Esophagus muscularis mucosa (tissue), 4 donors: Measurements from ENCODE around the gene BLCAP. TPM values are rescaled to one million over a fixed set of nuclear protein-coding genes. Genes with fewer than 3 reads are reported as not detected.
"Not testable (repeated sequence)": the region's sequence is repeated elsewhere in the genome, so short reads cannot be mapped to it uniquely, and the experiment has no call there.

Experiments
- DNase-seq: peaks from one replicate; pipeline ENCODE4 v3.0.0-alpha.2; 2017; ENCODE audit errors: extremely low spot score
- H3K27ac ChIP-seq, 4 donors: fragments of 200-600 bp; sonication (generic); replicated peaks in 1 of 4; 1 replicate in 3 of 4; 2 replicates in 1 of 4; pipeline ENCODE4 v1.5.1; 2016 to 2019; ENCODE audit warnings: mild to moderate bottlenecking in 1 of 4
- H3K27me3 ChIP-seq, 4 donors: fragments of 200-600 bp; sonication (generic); one replicate each; pipeline versions ENCODE4 v1.5.1 to v1.6.0; 2016 to 2019
- H3K36me3 ChIP-seq, 4 donors: fragments of 200-600 bp; sonication (generic); one replicate each; pipeline ENCODE4 v1.5.1; 2016 to 2019
- H3K4me1 ChIP-seq, 4 donors: fragments of 200-600 bp; sonication (generic); one replicate each; pipeline ENCODE4 v1.5.1; 2016 to 2019
- H3K4me3 ChIP-seq, 4 donors: fragments of 200-600 bp; sonication (generic); 1 replicate in 2 of 4; 2 replicates in 2 of 4; pipeline ENCODE4 v1.5.1; 2016 to 2019; ENCODE audit warnings: mild to moderate bottlenecking in 4 of 4, moderate library complexity in 1 of 4
- H3K9me3 ChIP-seq, 4 donors: fragments of 200-600 bp; sonication (generic); 1 replicate in 3 of 4; 2 replicates in 1 of 4; pipeline ENCODE4 v1.5.1; 2016 to 2019
- CTCF ChIP-seq, 3 experiments: fragments of 200-600 bp in 2 of 3; fragments of 450-650 bp in 1 of 3; sonication (generic) in 2 of 3; IDR thresholded peaks; one replicate each; pipeline ENCODE4 v1.5.1; 2017 to 2019; ENCODE audit warnings: antibody characterized with exemption in 3 of 3, mild to moderate bottlenecking in 2 of 3, moderate library complexity in 1 of 3
- EP300 ChIP-seq: sonication (generic); formaldehyde crosslinking; IDR thresholded peaks from one replicate; pipeline ENCODE4 v1.6.1; 2017; ENCODE audit warnings: antibody characterized with exemption
- POLR2A ChIP-seq: fragments of 450-650 bp; IDR thresholded peaks from one replicate; pipeline ENCODE4 v1.6.1; 2017; ENCODE audit warnings: antibody characterized with exemption, moderate library complexity, mild to moderate bottlenecking, low read depth
- POLR2AphosphoS5 ChIP-seq, 2 donors: sonication (generic); formaldehyde crosslinking; IDR thresholded peaks; one replicate each; pipeline ENCODE4 v1.6.1; 2017; ENCODE audit warnings: antibody characterized with exemption in 2 of 2
- WGBS: methylation state at CpG from one replicate; pipeline ENCODE4 v1.1.5; 2018; 5-methylcytosine and 5-hydroxymethylcytosine counted together
- intact Hi-C: fragments of 100-400 bp; cut with DNase I; formaldehyde crosslinking; loops from one replicate; pipeline ENCODE4 v1.15.1; 2023
- total RNA-seq, 4 donors: library from RNA; depleted of rRNA; stranded (reverse); fragments of >200 nt; gene quantifications; one replicate each; pipeline versions ENCODE4 v1.1.0 to v1.2.1, GENCODE V29; 2016

The BLCAP gene
- total RNA-seq, 4 donors from 2014 or later, result 41.9 to 59.6 (median 50.9) TPM

GRCh38 chr20:37494301-37494700 is 33.4 kb downstream of the BLCAP start:
- intact Hi-C loops, result no loop called here
- WGBS, result 90% methylated on average over 8 of the region's 8 CpGs

DNA sequence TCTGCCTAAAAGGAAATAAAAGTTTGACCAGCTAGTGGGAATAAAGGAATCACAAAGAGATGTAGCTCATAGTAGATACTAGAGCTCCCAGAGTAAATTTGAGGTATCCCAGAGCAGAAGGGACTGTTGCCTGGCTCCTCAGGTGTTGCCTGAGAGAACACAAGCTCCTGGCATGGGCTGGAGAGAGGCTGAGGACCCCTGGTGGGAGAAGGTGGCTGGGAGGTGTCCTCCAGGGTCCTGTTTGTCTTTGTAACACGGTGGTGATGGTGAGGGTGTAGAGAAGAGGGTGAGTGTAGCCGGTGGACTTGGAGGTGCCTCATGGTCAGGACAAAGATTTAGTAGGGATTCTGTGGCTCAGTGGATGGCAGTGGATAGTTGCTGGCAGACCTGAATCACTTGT is 34.7 kb downstream of the BLCAP start:
- Histone ChIP-seq H3K36me3 (peaks cover 0 to 15% (median 10%) of the 10 kb centered on the region in 4 donors), H3K9me3 (no peaks in the 10 kb centered on the region), H3K4me3 (no peak overlapping the region), H3K4me1 (no peaks in the 10 kb centered on the region), H3K27me3 (no peaks in the 10 kb centered on the region), H3K27ac (no peak overlapping the region)
- DNase-seq, result no peak
- intact Hi-C loops, result no loop called here
- WGBS, result 83% methylated on average over 2 of the region's 2 CpGs
- no peak for TF ChIP-seq POLR2AphosphoS5 (IDR thresholded peaks at IDR 0.05)
- no peak for TF ChIP-seq POLR2A
- TF ChIP-seq EP300, result no peak
- no peak for TF ChIP-seq CTCF (IDR thresholded peaks at IDR 0.05)

More at GRCh38 chr20:37494301-37494700, 33.4 kb downstream of the BLCAP start:
- H3K27ac ChIP-seq, result no peak overlapping the region
- H3K36me3 ChIP-seq, result peaks cover 0 to 15% (median 10%) of the 10 kb centered on the region in 4 donors
- H3K4me1 ChIP-seq, result no peaks in the 10 kb centered on the region
- H3K4me3 ChIP-seq, result no peak overlapping the region
- no peak for TF ChIP-seq CTCF (IDR thresholded peaks at IDR 0.05)
- TF ChIP-seq POLR2A, result no peak
- TF ChIP-seq POLR2AphosphoS5 (IDR thresholded peaks at IDR 0.05), result no peak
- no peak for TF ChIP-seq EP300
- no peak for DNase-seq
- H3K9me3 ChIP-seq, result no peaks in the 10 kb centered on the region
- no peaks in the 10 kb centered on the region for H3K27me3 ChIP-seq

- intact Hi-C loops, result no loop called here
- no peak overlapping the region for H3K27ac ChIP-seq
- no peak for DNase-seq
- no peak overlapping the region for H3K4me3 ChIP-seq
- TF ChIP-seq POLR2AphosphoS5 (IDR thresholded peaks at IDR 0.05) (no peak), CTCF (IDR thresholded peaks at IDR 0.05) (no peak), POLR2A (no peak), EP300 (no peak)
- H3K9me3 ChIP-seq, result no peaks in the 10 kb centered on the region
- no peaks in the 10 kb centered on the region for H3K27me3 ChIP-seq
- H3K4me1 ChIP-seq, result no peaks in the 10 kb centered on the region
- H3K36me3 ChIP-seq, result peaks cover 0 to 15% (median 10%) of the 10 kb centered on the region in 4 donors
- 98% methylated on average over 5 of the region's 6 CpGs for WGBS
Measured at GRCh38 chr20:37492096-37492625, 35.5 kb downstream of the BLCAP start.

GRCh38 chr20:37490663-37491350 is 36.9 kb downstream of the BLCAP start:
- H3K4me3 ChIP-seq, result no peak overlapping the region
- peaks cover 0 to 15% (median 10%) of the 10 kb centered on the region in 4 donors for H3K36me3 ChIP-seq
- H3K27me3 ChIP-seq, result no peaks in the 10 kb centered on the region
- intact Hi-C loops, result no loop called here
- WGBS, result 93% methylated on average over 7 of the region's 7 CpGs
- H3K9me3 ChIP-seq, result no peaks in the 10 kb centered on the region
- DNase-seq, result no peak
- TF ChIP-seq POLR2AphosphoS5 (IDR thresholded peaks at IDR 0.05) (no peak), CTCF (IDR thresholded peaks at IDR 0.05) (no peak), EP300 (no peak), POLR2A (no peak)
- H3K4me1 ChIP-seq, result no peaks in the 10 kb centered on the region
- H3K27ac ChIP-seq, result no peak overlapping the region

GRCh38 chr20:37486209-37486608 is 41.5 kb downstream of the BLCAP start:
- H3K27ac ChIP-seq, intact Hi-C loops, H3K36me3 ChIP-seq, H3K4me1 ChIP-seq, DNase-seq, H3K4me3 ChIP-seq, H3K27me3 ChIP-seq, H3K9me3 ChIP-seq: not testable (repeated sequence)
- 93% methylated on average over 1 of the region's 1 CpG for WGBS
